Endothelial cell of umbilical vein (primary cell): ENCODE measurements around the gene AQP10. TPM values are rescaled to one million over a fixed set of nuclear protein-coding genes. Genes with fewer than 3 reads are reported as not detected.

ENCODE experiments used
- BruUV-seq: library from RNA; stranded (reverse); fragments of 400-500 nt; replicated peaks from 2 replicates; lab custom pipeline; 2021; lab: Mats Ljungman, UMichigan
- CTCF ChIA-PET: fragments of 300-600, 350-600 bp; sonication (Branson Sonifier 250); formaldehyde crosslinking; loops from one replicate; lab custom pipeline; 2021; ENCODE audit warnings: antibody characterized with exemption, inconsistent platforms; lab: Charles Lee
- POLR2A ChIA-PET: fragments of 300-600, 350-600 bp; sonication (Branson Sonifier 250); formaldehyde crosslinking; loops from one replicate; lab custom pipeline; 2021; ENCODE audit warnings: antibody characterized with exemption, inconsistent platforms; lab: Charles Lee
- DNase-seq: peaks from one replicate; pipeline ENCODE4 v3.0.0-alpha.2; 2011; ENCODE audit warnings: low read depth, low spot score
- FAIRE-seq: peaks from 2 replicates; lab custom pipeline; 2011; peaks lifted over from hg19 to GRCh38; lab: Jason Lieb, UNC
- H2AFZ ChIP-seq: 2 replicates; pipeline ENCODE4 v1.6.0; 2012; ENCODE audit warnings: low read depth, low read length, control low read depth, inconsistent platforms
- H3K27ac ChIP-seq: 2 replicates; pipeline ENCODE4 v1.5.1; 2011; ENCODE audit warnings: low read depth, mild to moderate bottlenecking, control low read depth, low read length, moderate library complexity; ENCODE audit not compliant: insufficient read depth
- H3K27me3 ChIP-seq, 2 experiments: 2 replicates each; pipeline versions ENCODE4 v1.6.0 to v1.6.1; 2011; ENCODE audit warnings: low read length in 2 of 2, mixed read lengths in 1 of 2; ENCODE audit not compliant: control insufficient read depth in 2 of 2, insufficient read depth in 2 of 2
- H3K36me3 ChIP-seq, 2 experiments: 2 replicates in 1 of 2; 3 replicates in 1 of 2; pipeline ENCODE4 v1.5.1; 2011; ENCODE audit warnings: low read length in 2 of 2, mild to moderate bottlenecking in 1 of 2, moderate library complexity in 1 of 2; ENCODE audit not compliant: control insufficient read depth in 2 of 2, insufficient read depth in 2 of 2; ENCODE audit errors: extremely low read depth in 1 of 2
- H3K4me1 ChIP-seq: 3 replicates; pipeline ENCODE4 v1.5.1; 2011; ENCODE audit warnings: mild to moderate bottlenecking, low read length; ENCODE audit not compliant: control insufficient read depth, insufficient read depth; ENCODE audit errors: extremely low read depth
- H3K4me2 ChIP-seq: 2 replicates; pipeline ENCODE4 v1.6.1; 2011; ENCODE audit warnings: low read length, control low read depth, mixed read lengths; ENCODE audit not compliant: insufficient read depth
- H3K4me3 ChIP-seq, 3 experiments: fragments of 200-600 bp in 1 of 3; sonication (generic), shearing (Covaris generic) in 1 of 3; replicated peaks in 1 of 3; 2 replicates each; pipeline ENCODE4 v1.5.1; 2011 to 2016; ENCODE audit warnings: control low read depth in 3 of 3, low read length in 3 of 3, mild to moderate bottlenecking in 2 of 3, inconsistent platforms in 1 of 3, low read depth in 1 of 3, moderate library complexity in 1 of 3; ENCODE audit not compliant: insufficient read depth in 1 of 3
- H3K79me2 ChIP-seq: 2 replicates; pipeline ENCODE4 v1.6.0; 2012; ENCODE audit warnings: low read length, inconsistent platforms; ENCODE audit not compliant: control insufficient read depth, insufficient read depth
- H3K9ac ChIP-seq: replicated peaks from 2 replicates; pipeline ENCODE3; 2011; ENCODE audit warnings: low read length, control low read depth; ENCODE audit not compliant: insufficient read depth; ENCODE audit errors: extremely low read depth
- H3K9me1 ChIP-seq: replicated peaks from 3 replicates; pipeline ENCODE4 v1.6.0; 2011; ENCODE audit warnings: mild to moderate bottlenecking, low read length; ENCODE audit not compliant: control insufficient read depth, insufficient read depth; ENCODE audit errors: extremely low read depth
- H3K9me3 ChIP-seq: replicated peaks from 2 replicates; pipeline ENCODE4 v1.5.1; 2012; ENCODE audit warnings: low read length, inconsistent platforms; ENCODE audit not compliant: control insufficient read depth, insufficient read depth
- H4K20me1 ChIP-seq: replicated peaks from 2 replicates; pipeline ENCODE3; 2011; ENCODE audit warnings: mild to moderate bottlenecking, low read length; ENCODE audit not compliant: control insufficient read depth, insufficient read depth; ENCODE audit errors: extremely low read depth
- CTCF ChIP-seq, 2 donors: IDR thresholded peaks; 1 replicate in 1 of 2; 2 replicates in 1 of 2; pipeline ENCODE4 v1.5.1; 2011; ENCODE audit warnings: low read length in 2 of 2, mild to moderate bottlenecking in 2 of 2, moderate library complexity in 2 of 2, control low read depth in 1 of 2, inconsistent platforms in 1 of 2, low read depth in 1 of 2; ENCODE audit not compliant: insufficient read depth in 1 of 2; ENCODE audit errors: extremely low read depth in 1 of 2
- EZH2 ChIP-seq: IDR thresholded peaks from 2 replicates; pipeline ENCODE4 v1.6.1; 2012; ENCODE audit warnings: borderline replicate concordance, low read depth, mild to moderate bottlenecking, moderate library complexity, low read length, inconsistent platforms; ENCODE audit not compliant: severe bottlenecking
- FOS ChIP-seq: IDR thresholded peaks from 2 replicates; pipeline ENCODE4 v1.6.1; 2011; ENCODE audit warnings: mild to moderate bottlenecking, low read length, moderate library complexity, borderline replicate concordance; ENCODE audit not compliant: insufficient read depth
- GATA2 ChIP-seq: IDR thresholded peaks from 2 replicates; pipeline ENCODE4 v1.7.0; 2011; ENCODE audit warnings: low read depth, mild to moderate bottlenecking, moderate library complexity, mixed read lengths, low read length; ENCODE audit not compliant: insufficient read length, insufficient read depth
- JUN ChIP-seq: IDR thresholded peaks from 2 replicates; pipeline ENCODE4 v1.6.1; 2011; ENCODE audit warnings: borderline replicate concordance, low read depth; ENCODE audit not compliant: insufficient read length, insufficient read depth
- MAX ChIP-seq: IDR thresholded peaks from 2 replicates; pipeline ENCODE4 v1.6.1; 2011; ENCODE audit not compliant: insufficient read depth, insufficient read length
- MYC ChIP-seq: IDR thresholded peaks from one replicate; pipeline ENCODE4 v1.6.1; 2011; ENCODE audit warnings: mild to moderate bottlenecking, low read depth, low read length
- POLR2A ChIP-seq: IDR thresholded peaks from 2 replicates; pipeline ENCODE4 v1.6.1; 2012; ENCODE audit warnings: low read depth, mild to moderate bottlenecking, control low read depth, low read length
- POLR2AphosphoS5 ChIP-seq: IDR thresholded peaks from 2 replicates; pipeline ENCODE4 v1.6.1; 2012; ENCODE audit warnings: low read depth, mild to moderate bottlenecking, control low read depth, low read length, moderate library complexity; ENCODE audit not compliant: insufficient read depth
- dilution Hi-C: fragments of 300-500 bp; cut with MboI; formaldehyde crosslinking; loops from one replicate; pipeline ENCODE4 v1.15.0; 2019; ENCODE audit warnings: low sequenced_read_pairs; ENCODE audit not compliant: extremely low pct_ligation_motif_present
- intact Hi-C: fragments of 100-400 bp; cut with micrococcal nuclease; formaldehyde crosslinking; loops from one replicate; pipeline ENCODE4 v1.10.0; 2022
- polyA plus RNA-seq, 4 experiments: library from polyadenylated mRNA; depleted of rRNA in 3 of 4; stranded (reverse) in 3 of 4; unstranded in 1 of 4; fragments of >200 nt; gene quantifications; 2 replicates each; pipeline versions ENCODE4 v1.2.1 to v1.2.3, GENCODE V29; 2011 to 2012; ENCODE audit warnings: missing spikeins in 1 of 4
- total RNA-seq: library from RNA; stranded (reverse); gene quantifications from 2 replicates; pipeline ENCODE4 v1.2.3, GENCODE V29; 2021

The AQP10 gene
- total and polyA plus RNA-seq, 2 donors (not counting 3 experiments of a cell fraction or from before 2014, with no cell fraction given): not detected

DNA sequence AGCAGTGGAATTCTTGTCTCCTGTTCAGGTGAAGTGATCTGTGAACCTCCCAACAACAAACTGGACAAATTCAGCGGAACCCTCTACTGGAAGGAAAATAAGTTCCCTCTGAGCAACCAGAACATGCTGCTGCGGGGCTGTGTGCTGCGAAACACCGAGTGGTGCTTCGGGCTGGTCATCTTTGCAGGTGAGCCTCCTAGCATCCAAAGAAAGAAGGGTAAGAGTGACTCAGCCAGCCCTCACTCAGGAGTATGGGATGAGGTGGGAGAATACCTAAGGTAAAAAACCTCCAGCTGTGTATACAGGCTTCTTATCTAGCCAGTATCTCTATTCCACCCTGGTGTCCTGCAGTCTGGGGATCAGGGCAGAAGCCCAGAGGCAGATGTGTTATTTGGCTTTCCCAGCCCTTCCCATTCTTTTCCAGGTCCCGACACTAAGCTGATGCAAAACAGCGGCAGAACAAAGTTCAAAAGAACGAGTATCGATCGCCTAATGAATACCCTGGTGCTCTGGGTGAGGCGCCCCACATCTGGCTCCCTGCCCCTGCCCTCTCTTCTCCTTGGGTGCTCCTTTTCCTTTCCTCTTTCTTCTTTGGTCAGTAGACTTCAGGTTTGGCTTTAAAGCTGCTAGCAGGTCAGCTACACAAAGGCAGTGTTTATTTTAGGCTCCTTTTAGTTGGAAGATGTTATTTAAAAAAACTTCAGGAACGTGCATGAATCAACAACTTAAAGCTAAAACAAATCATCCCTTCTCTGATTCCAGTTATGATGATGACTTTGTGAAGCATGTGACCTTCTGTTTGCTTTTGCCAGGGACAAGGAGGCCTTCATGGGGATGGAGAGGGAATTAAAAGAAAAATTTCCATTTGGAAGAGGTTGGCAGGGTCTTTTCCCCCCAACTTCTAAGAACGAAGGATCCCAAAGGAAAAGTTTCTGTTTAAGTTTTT, 13.5 kb downstream of the AQP10 start:
- Histone ChIP-seq H3K4me3 (no peak overlapping the region), H3K4me2 (no peak overlapping the region), H3K27me3 (no peaks in the 10 kb centered on the region), H3K9ac (no peak overlapping the region), H3K4me1 (peaks cover 4% of the 10 kb centered on the region), H3K27ac (no peak overlapping the region), H3K36me3 (peaks cover 5 to 31% of the 10 kb centered on the region in 2 experiments), H2AFZ (peak overlapping the region; percentile 46), H4K20me1 (no peaks in the 10 kb centered on the region), H3K9me3 (no peaks in the 10 kb centered on the region), H3K79me2 (no peaks in the 10 kb centered on the region), H3K9me1 (no peaks in the 10 kb centered on the region)
- intact Hi-C loops (loop anchor here (1.0 kb wide), 4 partner anchors 8 to 148 kb away; partner anchors contain the start of gene HAX1), dilution Hi-C loops (no loop called here)
- FAIRE-seq (no peak), DNase-seq (no peak)
- CTCF ChIA-PET: interaction anchor here (0.6 to 4.8 kb wide), 66 partner anchors 10 to 451 kb away, joined by 3 to 210 read pairs (median 5); partner anchors contain the start of genes AQP10, ATP8B2, HAX1 and IL6R
- TF ChIP-seq POLR2A: no peak
- no peak for TF ChIP-seq FOS
- no peak for TF ChIP-seq MAX
- TF ChIP-seq GATA2: no peak
- no peak for TF ChIP-seq JUN
- no peak for TF ChIP-seq POLR2AphosphoS5
- TF ChIP-seq MYC: no peak
- TF ChIP-seq CTCF (IDR thresholded peaks at IDR 0.05; ENCODE audit: extremely low read depth in 1 of 2, insufficient read depth in 1 of 2, low read depth in 1 of 2, low read length in 2 of 2): no peak
- no peak for TF ChIP-seq EZH2
- no TSS peak for BruUV-seq
- POLR2A ChIA-PET: interaction anchor here (1.3 to 1.5 kb wide), 2 partner anchors 8 to 10 kb away, joined by 4 read pairs; partner anchors contain the start of gene ATP8B2
